ENCODE data around the gene ABCC8.

ABCC8 gene

GRCh38 chr11:17343257-17343656, 133.4 kb downstream of the ABCC8 start:
- no peak for DNase-seq

Measured in hematopoietic multipotent progenitor cell treated with erythropoietin and hydrocortisone succinate and interleukin-3 and kit ligand, for 8 days (in vitro differentiated cells).